ENCODE measurements around the gene HECA.

- TF ChIP-seq CTCF (IDR thresholded peaks at IDR 0.05; ENCODE audit: low read length) = no peak
- no peak for TF ChIP-seq EZH2 (optimal IDR thresholded peaks at IDR 0.05; ENCODE audit: low read depth, low read length)
- TF ChIP-seq EZH2phosphoT487 (IDR thresholded peaks at IDR 0.05; ENCODE audit: low read length) = no peak
Observed at GRCh38 chr6:139152088-139152891, 17.4 kb downstream of the HECA start.

Measured in MM.1S (cell line).